ENCODE data around the gene DUSP3.

Gene DUSP3

DNA sequence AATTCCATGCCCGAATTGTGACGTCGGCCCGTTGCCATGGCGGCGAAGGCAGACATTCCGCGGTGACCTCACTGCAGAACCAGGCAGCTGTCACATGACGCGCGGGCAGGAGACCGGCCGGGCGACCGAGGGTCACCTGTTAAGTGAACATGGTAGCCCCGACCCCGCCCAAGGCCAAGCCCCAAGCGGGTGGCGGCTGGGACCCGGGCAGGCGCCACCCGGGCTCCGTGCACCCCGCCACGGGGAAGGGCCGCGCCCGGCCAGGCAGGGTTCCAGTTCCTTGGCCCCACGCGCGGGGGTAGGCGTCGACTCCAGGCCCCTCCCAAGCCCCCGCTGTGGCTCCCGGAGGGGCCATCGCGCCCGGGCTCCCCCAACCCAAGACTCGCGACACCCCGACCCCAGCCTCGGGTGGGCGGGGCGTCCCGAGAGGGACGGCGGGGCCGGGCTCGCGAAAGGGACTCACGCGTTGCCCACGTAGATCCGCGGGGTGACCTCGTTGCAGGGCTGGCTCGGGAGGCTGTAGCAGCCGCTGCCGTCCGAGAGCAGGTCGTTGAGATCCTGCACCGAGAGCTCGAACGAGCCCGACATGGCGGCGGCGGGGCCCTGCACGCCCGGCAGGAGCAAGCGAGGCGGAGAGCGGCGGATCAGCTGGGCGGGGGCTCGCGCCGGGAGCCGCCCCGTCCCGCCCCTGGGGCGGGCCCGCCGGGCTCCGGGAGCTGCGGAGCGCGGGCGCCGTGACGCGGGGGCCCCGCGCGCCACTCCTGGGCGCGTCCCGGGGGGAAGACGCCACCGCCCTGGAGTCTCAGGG lies at the start of gene DUSP3:
Gene DUSP3, minus strand, starts transcription at position 641 of the 808 bp plus-strand sequence. Its CDS starts 53 bp downstream, at position 588.
- peak; percentile 57 for DNase-seq

DNA sequence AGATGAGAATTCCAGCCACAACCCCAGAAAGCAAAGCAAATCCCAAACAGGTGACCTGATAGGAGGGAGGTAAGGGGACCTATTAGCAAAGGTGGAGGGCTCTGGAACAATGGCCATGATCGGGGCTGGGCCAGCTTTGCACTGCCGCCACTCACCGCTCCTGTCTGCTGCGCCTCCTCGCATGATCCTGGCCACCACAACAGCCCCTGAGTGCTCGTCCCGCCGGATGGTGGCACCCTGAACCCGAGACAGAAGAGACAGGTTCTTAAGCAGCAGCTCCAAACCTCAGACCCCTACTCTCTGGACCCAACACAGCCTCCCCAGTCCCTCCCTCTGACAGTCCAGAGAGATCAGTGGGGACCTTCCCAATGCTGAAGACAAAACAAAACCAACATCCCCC lies 48.8 kb upstream of the DUSP3 start:
- DNase-seq = no peak

DNA sequence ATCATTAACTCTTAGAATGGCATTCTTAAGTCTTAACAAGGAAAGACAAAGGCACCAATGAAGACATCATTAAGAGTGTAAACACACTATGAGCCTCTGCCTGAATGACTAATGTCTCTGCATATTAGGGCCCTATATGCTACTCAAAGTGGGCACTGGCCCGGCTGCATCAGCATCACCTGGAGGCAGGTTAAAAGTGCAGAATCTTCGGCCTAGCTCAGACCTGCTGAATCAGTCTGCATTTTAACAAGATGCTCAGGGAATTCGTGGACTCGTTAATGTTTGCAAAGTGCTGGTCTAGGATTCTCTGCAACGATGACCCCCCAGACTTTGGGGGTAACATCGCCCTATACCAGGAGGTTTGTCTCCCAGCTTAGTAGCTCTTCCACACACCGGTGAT lies 47.4 kb upstream of the DUSP3 start:
- DNase-seq = no peak

DNA sequence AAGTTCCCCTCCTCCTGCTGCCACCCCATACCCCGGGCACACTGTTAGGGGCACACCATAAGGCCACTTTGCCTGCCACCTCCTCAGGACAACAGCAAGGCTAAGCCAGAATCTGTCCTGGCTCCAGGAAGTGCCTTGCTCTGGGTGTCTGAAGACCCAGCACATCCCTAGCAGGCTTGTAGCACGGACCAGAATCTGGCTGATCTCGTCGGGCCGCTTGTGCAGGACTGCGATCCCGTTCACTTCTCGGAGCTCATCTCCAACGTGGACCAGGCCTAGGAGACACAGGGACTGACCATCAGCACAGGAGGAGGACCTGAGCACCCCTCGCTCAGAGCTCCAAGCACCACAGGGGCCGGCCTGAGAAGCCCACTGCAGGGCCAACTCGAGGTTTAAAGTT lies 46.8 kb upstream of the DUSP3 start:
- DNase-seq = no peak

DNA sequence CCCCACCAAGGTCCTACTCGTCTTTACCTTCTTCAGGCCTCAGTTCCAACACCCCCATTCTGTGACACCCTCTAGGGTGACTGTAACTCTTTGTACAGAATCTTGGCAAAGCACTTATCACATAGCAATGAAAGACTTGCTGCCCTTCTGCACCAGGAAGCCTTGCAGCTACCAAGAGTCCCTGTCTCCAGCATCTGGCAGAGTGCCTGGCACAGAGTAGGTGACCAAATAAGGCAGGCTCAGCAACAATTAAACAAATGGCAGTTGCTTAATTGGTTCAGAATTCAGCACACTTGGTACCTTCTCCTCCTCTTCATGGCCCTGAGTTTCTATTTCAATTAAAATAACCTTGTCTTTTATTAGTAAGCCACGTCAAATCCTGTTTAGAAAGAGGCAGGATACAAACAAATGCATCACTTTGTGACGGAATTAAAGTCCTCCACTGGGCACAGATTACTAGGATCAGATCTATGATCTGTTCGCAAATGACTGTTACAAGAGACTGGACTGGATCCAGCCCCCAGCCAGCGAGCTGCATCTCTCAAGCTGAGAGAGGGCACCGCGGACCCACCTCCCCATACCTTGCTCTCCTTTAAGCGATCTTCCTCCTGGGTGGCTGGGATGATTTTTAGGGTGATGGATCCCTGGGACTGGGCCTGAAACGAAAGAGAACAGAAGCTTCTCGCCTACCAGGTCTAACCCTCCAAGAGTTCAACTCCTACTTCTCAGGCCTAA lies 44.7 kb upstream of the DUSP3 start:
- no peak for DNase-seq

DNA sequence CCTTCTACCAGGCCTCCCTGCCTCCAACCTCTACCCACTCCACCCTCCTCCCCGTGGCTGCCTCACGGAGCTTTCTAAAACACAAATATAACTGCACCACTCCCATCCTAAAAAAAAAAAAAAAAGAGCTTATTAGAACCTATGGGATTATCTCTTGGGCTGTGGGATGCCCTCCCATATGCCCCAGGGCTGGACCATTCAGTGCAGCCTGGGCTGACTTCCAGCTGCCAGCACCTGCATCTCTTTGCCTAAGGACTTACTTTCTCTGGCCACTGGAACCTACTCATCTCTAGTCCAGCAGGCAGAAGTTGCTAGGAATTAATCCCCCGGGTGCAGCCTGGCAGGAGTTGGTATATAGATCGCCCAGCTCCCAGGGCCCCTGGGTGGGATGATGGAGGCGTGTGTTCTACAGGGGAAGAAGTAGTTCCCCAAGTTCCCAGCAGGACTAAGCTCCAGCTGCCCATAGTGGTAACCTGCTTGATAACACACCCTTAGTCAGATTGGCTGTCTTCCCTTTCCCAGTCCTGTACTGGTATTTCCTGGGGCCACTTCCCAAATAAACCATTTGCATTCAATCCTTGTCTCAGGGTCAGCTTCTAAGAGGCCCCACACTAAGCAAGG lies 43.9 kb upstream of the DUSP3 start:
- DNase-seq = no peak

DNA sequence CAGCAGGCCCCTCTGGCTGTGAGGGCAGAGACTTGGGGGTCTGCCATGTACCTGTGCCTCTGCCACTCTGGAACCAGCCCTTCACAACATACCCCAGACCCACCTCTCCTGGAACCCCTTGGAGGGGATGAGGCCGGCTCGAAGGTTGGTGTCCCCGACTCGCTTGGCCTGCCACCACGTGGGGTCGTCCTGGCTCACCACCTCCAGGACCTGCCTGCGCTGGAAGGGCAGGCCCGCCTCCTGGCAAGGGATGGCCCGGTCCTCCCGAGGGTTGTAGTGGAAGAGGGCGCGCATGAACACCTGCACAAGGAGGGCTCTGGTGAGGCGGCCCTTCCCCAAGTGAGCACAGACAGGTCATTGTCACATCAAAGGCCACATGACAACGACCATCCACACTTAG lies 42.0 kb upstream of the DUSP3 start:
- DNase-seq = no peak

DNA sequence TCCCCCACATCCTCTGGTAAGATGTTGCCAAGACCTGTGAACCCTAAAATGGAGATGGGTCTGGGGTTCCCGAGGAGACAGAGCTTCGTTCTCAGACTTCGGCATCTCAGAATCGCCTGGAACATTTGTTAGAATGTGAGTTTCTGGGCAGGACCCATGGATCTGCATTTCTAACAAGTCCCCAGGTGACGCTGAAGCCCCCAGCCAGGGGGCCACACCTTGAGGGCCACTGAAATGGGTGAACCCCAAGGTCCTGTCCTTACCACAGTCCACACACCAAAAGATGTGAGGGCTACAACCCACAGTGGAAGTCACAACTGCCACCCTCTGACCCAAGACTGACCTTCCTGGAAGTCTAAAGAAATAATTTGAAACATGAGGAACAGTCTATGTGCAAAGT lies 40.2 kb upstream of the DUSP3 start:
- DNase-seq = no peak

DNA sequence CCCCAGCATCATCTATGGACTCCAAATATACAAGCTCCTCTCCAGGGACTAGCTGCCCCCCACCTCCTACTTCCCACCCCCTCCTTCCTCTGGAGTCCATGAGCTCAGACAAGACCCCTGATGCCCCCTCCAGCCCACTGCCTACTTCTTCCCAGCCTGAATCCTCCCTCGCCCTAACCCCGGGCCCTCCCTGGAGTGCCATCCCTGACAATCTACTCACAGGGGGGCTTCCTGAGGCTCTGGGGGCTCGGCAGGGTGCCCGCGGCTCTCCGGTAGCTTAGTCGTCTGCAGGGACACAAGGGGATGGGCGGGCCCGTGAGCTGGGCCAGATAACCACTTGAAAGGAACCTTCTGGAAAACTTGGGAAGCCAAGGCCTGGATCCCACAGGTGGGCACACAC lies 39.0 kb upstream of the DUSP3 start:
- no peak for DNase-seq

DNA sequence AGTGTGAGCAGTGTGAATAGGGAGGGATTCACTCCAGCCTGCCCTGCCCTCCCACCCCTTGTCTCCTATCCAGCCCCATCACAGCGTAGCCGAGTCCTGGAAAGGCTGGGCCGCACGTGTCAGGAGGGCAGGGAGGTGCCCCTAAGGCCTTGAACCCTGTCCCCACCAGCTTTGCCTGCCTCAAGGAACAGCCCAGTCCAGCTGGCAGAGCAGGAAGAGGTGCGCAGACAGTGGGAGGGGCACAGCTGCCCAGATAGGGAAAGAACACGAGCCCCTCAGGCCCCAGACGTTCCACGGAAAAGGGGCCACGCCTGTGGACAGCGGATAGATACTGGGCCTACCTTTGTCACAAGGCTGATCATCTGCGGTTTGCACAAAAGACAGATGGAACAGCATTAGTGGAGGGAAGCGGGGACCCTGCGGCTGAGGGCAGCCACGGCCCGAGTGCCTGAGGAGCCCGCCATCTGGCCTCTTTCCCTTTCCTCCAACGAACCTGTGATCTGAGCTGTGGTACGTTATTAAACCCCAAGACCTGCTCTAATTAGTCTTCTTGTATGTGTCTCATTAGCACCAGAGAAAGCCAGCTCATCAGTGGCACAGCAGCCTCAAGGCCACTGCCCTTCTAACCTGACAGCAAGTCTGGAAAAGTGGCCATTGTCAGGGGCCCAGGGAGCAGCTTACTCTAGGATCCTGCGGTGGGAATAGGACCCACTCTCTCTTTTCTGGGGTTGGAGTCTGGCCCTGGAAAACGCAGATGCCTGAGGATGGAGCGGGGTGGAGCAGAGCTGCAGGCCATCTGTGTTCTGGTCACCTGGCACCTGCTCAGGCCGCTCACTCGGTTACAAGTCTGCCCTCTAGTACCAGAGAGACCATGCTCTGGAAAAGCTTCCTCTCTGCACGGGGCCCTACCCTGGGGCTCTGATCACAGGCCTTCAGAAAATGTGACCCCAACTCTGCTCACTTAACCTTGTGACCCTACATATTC lies 37.9 kb upstream of the DUSP3 start:
- no peak for DNase-seq

DNA sequence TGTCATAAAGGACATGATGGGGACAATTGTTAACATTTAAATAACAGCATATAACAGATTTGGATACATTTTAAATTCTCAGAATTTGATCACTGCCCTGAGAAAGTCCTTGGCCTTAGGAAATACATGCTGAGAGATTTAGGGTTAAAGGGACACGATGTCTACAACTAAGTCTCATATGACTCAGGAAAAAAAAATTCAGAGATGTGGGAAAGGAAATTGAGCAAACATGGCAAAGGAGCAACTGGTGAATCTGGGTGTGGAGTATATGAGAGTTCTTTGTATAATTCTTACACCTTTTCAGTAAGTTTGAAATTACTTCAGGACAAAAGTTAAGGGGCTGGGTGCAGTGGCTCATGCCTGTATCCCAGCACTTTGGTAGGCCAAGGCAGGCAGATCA lies 35.9 kb upstream of the DUSP3 start:
- DNase-seq = no peak

DNA sequence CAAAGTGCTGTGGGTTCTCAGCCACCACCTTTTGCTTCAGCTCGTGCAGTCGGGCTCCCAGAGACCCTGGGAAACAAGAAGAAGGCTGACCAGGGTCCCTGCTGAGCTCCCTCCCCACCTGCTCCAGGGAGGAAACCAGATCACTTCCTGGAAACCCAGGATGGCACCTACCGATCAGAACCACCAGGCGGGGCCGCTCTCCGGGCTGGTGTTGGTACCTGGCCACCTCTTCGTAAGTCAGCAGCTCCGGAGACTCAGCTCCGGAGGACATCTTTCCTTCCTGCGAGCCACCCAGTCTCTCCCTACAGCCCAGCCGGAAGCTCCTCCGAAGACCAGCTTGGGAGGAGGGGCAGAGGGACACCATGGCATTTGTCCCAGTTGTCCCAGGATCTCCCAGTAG lies 35.2 kb upstream of the DUSP3 start:
- DNase-seq = no peak

DNA sequence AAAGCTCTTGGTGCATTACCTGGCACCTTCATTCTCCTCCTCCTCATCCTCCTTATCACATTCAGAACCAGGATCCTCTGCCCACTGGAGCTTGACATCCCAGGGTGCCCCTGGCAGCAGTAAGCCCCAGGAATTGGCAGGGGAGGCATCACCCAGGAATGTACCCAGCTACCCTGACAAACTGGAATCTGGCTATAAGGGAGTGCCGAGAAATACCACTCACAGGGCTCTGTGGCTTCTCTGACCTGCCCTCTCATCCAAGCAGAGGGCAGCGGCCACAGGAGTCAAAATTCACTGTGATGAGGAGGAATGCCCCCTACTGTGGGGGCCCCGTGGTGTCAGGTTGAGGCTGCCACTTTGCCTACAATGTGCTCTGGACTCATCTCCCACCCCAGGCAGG lies 34.6 kb upstream of the DUSP3 start:
- DNase-seq = no peak

DNA sequence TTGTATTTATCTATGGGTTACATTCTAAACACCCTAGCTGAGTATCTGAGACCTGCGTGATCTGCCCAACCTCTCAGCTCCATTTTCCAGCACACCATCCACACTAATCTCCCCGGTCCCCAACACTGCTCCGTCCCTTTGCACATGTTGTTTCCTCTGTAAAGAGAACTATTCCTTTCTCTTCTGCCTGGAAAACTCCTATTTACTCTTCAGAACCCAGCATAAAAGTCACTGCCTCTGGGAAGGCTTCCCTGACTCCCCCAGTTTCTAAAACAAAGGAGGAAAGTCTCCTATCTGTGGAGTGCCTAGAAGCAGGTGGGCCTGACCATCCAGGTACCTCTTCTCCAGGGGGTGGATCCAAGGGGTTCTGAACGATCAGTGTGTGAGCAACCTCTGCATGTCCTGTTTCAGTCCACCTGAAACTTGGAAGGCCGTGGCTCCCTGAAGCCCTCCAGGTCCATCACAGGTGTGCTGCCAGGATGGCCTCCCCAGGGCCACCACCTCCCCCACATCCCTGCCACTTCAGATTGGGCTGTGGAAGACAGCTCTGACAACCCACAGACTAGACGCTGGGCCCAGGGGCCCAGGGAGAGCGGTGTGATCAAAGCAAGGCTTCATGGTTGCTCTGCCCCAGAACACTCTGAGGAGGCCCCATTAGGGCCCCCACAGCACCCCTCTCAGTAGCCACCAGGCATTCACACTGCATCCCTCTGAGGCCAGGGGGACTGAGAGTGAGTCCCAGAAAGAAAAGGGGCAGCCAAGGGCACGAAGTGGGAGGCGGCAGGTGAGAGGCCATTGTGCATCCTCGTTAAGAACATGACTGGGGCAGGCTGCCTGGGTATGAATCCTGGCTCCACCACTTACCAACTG lies 33.9 kb upstream of the DUSP3 start:
- DNase-seq = no peak

DNA sequence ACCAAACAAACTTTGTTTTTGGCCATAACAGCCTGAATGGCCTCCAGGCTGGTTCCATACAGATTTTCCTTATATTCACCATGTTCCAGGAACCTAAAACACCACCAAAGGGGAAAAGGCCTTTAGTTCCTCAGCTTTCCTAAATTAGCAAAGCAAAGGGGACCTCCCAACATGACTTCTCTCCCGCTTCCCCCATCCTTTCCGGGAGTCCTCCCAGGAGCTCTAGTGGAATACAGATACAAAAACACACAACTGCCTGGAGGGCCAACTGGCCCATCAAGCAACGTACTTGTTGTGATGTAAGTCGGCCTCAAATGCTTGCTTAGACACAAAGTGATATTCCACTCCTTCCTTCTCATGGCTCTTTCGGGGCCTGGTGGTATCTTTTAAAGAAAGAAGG lies 32.0 kb upstream of the DUSP3 start:
- DNase-seq = no peak

DNA sequence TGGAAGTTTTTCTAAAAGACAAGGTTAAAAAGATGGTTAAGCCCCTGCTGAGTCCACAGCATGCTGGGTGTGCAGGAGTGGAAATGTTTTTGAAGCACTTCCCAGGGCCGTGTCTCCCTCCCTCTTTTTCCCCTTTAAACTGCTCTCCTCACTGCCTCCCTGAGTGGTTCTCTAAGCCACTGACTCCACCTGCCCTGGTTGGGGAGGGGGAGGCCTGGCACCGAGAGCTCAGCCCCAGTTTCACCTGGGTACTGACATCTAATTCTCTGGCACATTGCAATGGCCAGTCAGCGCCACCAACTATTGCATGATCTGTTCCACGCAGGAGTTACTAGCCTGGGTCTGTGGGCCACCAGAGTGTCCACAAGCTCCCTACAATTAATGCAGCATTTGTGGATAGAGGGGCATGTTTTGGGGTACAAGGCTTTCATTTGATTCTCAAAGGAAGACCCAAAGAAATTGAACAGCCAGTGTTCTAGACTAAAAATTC lies 31.5 kb upstream of the DUSP3 start:
- DNase-seq = no peak

DNA sequence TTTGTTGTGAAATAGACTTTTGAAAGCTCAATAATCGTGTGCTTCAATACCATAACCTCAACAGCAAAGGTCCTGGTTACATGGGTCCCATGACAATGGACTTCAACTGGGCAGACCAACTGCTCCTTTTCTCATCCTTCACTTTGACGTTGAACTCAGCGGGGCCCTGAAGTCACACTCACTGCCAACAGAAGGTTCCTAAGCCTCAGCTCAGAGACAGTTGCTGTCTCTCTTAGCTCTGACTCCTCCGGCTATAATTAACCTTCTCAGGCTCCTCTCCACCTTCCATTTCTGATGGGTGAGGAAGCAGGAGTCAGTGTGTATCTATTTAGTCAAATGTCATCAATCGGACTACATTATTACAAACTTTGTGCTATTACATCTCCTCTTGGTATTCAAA lies 30.3 kb upstream of the DUSP3 start:
- no peak for DNase-seq

DNA sequence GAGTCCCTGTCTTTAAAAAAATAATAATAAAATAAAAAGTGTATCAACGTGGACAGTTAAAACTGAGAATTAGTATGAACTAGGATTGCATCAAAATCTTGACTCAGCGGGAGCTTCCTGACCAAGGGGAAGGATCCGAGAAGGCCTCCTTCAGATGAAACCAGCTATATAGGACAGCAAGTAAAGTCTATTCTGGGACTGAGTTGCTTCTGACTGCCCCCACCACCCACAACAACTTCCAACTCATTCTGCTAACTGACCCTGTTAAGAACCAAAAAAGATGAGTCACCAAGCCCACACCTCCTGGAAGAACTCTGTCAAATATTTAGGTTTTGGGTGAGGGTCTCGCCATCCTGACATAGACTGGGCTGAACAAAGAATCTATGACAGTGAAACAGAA lies 29.3 kb upstream of the DUSP3 start:
- no peak for DNase-seq

DNA sequence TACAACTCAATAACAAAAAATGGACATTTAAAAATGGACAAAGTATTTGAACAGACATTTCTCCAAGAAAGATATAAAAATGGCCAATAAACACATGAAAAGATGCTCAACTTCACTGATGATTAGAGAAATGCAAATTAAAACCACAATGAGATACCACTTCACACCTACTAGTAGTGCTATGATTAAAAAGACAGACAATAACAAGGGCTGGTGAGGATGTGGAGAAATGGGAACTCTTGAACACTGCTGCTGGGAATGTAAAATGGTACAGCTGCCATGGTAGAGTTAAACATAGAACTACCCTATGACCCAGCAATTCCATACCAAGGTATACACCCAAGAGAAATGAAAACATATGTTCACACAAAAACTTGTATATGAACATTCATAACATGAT lies 26.3 kb upstream of the DUSP3 start:
- no peak for DNase-seq

DNA sequence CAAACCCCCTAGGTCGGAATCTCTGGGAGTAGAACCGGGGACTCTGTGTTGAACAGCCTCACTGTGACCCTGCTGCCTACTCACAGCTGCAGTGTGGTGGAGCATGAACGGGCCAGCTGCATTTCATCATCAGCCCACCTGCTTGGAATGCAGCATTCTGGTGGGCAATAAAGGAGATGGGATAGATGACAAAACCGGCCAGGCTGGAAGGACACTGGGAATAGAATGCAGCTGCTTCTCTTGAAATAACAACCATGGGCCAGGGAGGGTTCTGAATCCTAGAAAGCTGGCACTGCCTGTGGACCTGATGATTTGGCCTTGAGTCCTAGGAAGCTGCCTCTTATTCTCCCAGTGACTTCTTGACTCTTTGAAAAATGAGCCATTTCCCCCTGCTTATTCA lies 25.0 kb upstream of the DUSP3 start:
- no peak for DNase-seq

DNA sequence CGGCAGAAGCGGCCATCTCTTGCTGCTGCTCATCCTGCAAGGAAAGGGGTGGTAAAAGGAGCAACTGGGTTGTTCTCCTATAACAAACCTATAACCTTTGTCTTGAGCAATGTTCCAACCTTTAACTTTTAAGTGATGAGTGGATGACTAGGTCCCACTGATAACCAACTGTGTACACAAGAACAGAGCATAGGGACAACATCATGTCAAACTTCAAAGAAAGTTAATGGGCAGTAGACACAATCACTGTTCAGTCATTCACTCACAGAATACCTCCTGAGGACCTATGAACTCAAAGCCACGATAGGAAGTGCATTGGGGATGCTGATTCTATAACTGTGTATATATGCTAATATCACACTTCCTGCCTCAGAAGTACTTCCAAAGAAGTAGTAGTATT lies 23.1 kb upstream of the DUSP3 start:
- no peak for DNase-seq

DNA sequence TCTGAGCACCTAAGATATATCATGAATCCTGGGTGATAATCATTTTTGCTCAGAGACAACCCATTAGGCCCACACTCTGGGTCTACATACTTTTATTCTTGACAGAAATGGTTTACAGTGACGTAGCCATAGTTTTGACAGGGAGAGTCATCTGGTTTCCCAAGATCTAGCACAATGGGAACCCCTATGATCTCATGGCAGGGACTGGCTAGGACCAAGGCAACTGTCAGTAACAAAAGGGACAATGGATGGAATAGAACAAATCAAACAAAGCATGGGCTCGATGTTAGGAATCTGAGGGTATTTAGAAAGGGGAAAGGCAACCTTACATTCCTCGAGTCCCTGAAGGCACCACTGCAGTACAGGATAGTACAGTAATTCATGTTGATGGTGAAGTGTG lies 22.0 kb upstream of the DUSP3 start:
- DNase-seq = no peak

All from CD4-positive, alpha-beta T cell treated with Interleukin-4 for 4 hours (primary cell).